H9 (cell line): ENCODE data around the gene ERBIN. TPM values are rescaled to one million over a fixed set of nuclear protein-coding genes. Genes with fewer than 3 reads are reported as not detected.

Experiments used
- DNase-seq: peaks from one replicate; pipeline ENCODE4 v3.0.0-alpha.2; 2017
- H2AFZ ChIP-seq: one replicate; pipeline ENCODE4 v1.6.1; 2013; ENCODE audit warnings: mild to moderate bottlenecking, low read length, control low read depth, moderate library complexity
- H2AK5ac ChIP-seq: 2 replicates; pipeline ENCODE4 v1.6.1; 2013; ENCODE audit warnings: low read length, control low read depth, mixed read lengths; ENCODE audit not compliant: insufficient read length
- H2BK120ac ChIP-seq: one replicate; pipeline ENCODE4 v1.6.1; 2013; ENCODE audit warnings: low read depth, mild to moderate bottlenecking, low read length, control low read depth, inconsistent platforms; ENCODE audit not compliant: poor library complexity, severe bottlenecking
- H2BK12ac ChIP-seq: 2 replicates; pipeline ENCODE4 v1.6.1; 2013; ENCODE audit warnings: low read length, control low read depth, mixed read lengths, low read depth; ENCODE audit not compliant: insufficient read length
- H2BK15ac ChIP-seq: 2 replicates; pipeline ENCODE4 v1.6.1; 2013; ENCODE audit warnings: low read depth, low read length, control low read depth
- H2BK20ac ChIP-seq: one replicate; pipeline ENCODE4 v1.6.1; 2013; ENCODE audit warnings: low read depth, mild to moderate bottlenecking, low read length, control low read depth, inconsistent platforms; ENCODE audit not compliant: poor library complexity, severe bottlenecking
- H2BK5ac ChIP-seq: 2 replicates; pipeline ENCODE4 v1.6.1; 2013; ENCODE audit warnings: low read length, control low read depth, mixed read lengths; ENCODE audit not compliant: insufficient read length
- H3K14ac ChIP-seq: 2 replicates; pipeline ENCODE4 v1.6.1; 2013; ENCODE audit warnings: low read length, control low read depth; ENCODE audit not compliant: insufficient read depth
- H3K18ac ChIP-seq: 2 replicates; pipeline ENCODE4 v1.6.1; 2013; ENCODE audit warnings: low read depth, mild to moderate bottlenecking, mixed read lengths, low read length, control low read depth; ENCODE audit not compliant: insufficient read length
- H3K23ac ChIP-seq: 2 replicates; pipeline ENCODE4 v1.6.1; 2013; ENCODE audit warnings: low read length, control low read depth, mixed read lengths, low read depth; ENCODE audit not compliant: insufficient read length
- H3K23me2 ChIP-seq: 2 replicates; pipeline ENCODE4 v1.6.1; 2013; ENCODE audit warnings: low read depth, mild to moderate bottlenecking, mixed read lengths, low read length, control low read depth; ENCODE audit not compliant: insufficient read length, poor library complexity, severe bottlenecking
- H3K27ac ChIP-seq: 2 replicates; pipeline ENCODE4 v1.5.1; 2013; ENCODE audit warnings: low read length, control low read depth, mixed read lengths, low read depth; ENCODE audit not compliant: insufficient read length
- H3K27me3 ChIP-seq: 2 replicates; pipeline ENCODE4 v1.6.1; 2013; ENCODE audit warnings: low read length, control low read depth, inconsistent platforms; ENCODE audit not compliant: insufficient read depth
- H3K4ac ChIP-seq: 2 replicates; pipeline ENCODE4 v1.6.1; 2013; ENCODE audit warnings: low read depth, mild to moderate bottlenecking, control low read depth, inconsistent platforms, low read length, moderate library complexity
- H3K4me1 ChIP-seq: 2 replicates; pipeline ENCODE4 v1.6.1; 2013; ENCODE audit warnings: low read length, control low read depth, inconsistent platforms; ENCODE audit not compliant: insufficient read depth
- H3K4me2 ChIP-seq: 2 replicates; pipeline ENCODE4 v1.6.1; 2013; ENCODE audit warnings: low read length, control low read depth, mixed read lengths; ENCODE audit not compliant: insufficient read length, insufficient read depth
- H3K56ac ChIP-seq: 2 replicates; pipeline ENCODE4 v1.6.1; 2013; ENCODE audit warnings: low read depth, mild to moderate bottlenecking, mixed read lengths, low read length, control low read depth; ENCODE audit not compliant: insufficient read length
- H3K79me1 ChIP-seq: 2 replicates; pipeline ENCODE4 v1.6.1; 2013; ENCODE audit warnings: low read depth, mild to moderate bottlenecking, moderate library complexity, low read length, control low read depth, inconsistent platforms; ENCODE audit not compliant: insufficient read depth, poor library complexity, severe bottlenecking
- H3K79me2 ChIP-seq: 2 replicates; pipeline ENCODE4 v1.6.1; 2013; ENCODE audit warnings: low read length, control low read depth, inconsistent platforms; ENCODE audit not compliant: insufficient read depth
- H3K9ac ChIP-seq: 2 replicates; pipeline ENCODE4 v1.6.1; 2013; ENCODE audit warnings: low read length, control low read depth, mixed read lengths; ENCODE audit not compliant: insufficient read length; ENCODE audit errors: extremely low read depth
- H3K9me3 ChIP-seq: one replicate; pipeline ENCODE4 v1.6.1; 2013; ENCODE audit warnings: low read depth, low read length, inconsistent platforms; ENCODE audit not compliant: control insufficient read depth
- H3T11ph ChIP-seq: one replicate; pipeline ENCODE4 v1.6.1; 2013; ENCODE audit warnings: mild to moderate bottlenecking, low read length, control low read depth, inconsistent platforms
- H4K20me1 ChIP-seq: one replicate; pipeline ENCODE4 v1.6.1; 2013; ENCODE audit not compliant: control insufficient read depth, insufficient read length, insufficient read depth
- H4K5ac ChIP-seq: 2 replicates; pipeline ENCODE4 v1.6.1; 2013; ENCODE audit warnings: low read depth, mild to moderate bottlenecking, mixed read lengths, low read length, control low read depth; ENCODE audit not compliant: insufficient read length
- H4K8ac ChIP-seq: replicated peaks from 2 replicates; pipeline ENCODE4 v1.6.1; 2013; ENCODE audit warnings: low read length, control low read depth, mixed read lengths, low read depth; ENCODE audit not compliant: insufficient read length
- H4K91ac ChIP-seq: 2 replicates; pipeline ENCODE4 v1.6.1; 2013; ENCODE audit warnings: low read depth, mild to moderate bottlenecking, moderate library complexity, mixed read lengths, low read length, control low read depth; ENCODE audit not compliant: insufficient read length
- H3K27ac Mint-ChIP-seq, 3 experiments: 2 replicates in 2 of 3; 3 replicates in 1 of 3; pipeline ENCODE4 v1.8.0; 2020 to 2021; ENCODE audit warnings: mixed read lengths in 3 of 3, mild to moderate bottlenecking in 1 of 3, moderate library complexity in 1 of 3
- H3K27me3 Mint-ChIP-seq: 2 replicates; pipeline ENCODE4 v1.8.0; 2021; ENCODE audit warnings: low read depth, mild to moderate bottlenecking, moderate library complexity, mixed read lengths
- H3K36me3 Mint-ChIP-seq, 3 experiments: 2 replicates in 2 of 3; 3 replicates in 1 of 3; pipeline ENCODE4 v1.8.0; 2020 to 2021; ENCODE audit warnings: low read depth in 3 of 3, mixed read lengths in 3 of 3; ENCODE audit not compliant: insufficient read depth in 1 of 3
- H3K4me1 Mint-ChIP-seq, 2 experiments: 2 replicates each; pipeline ENCODE4 v1.8.0; 2020; ENCODE audit warnings: mixed read lengths in 2 of 2
- H3K4me3 Mint-ChIP-seq, 2 experiments: 2 replicates in 1 of 2; 3 replicates in 1 of 2; pipeline ENCODE4 v1.8.0; 2020 to 2021; ENCODE audit warnings: mild to moderate bottlenecking in 2 of 2, mixed read lengths in 2 of 2, moderate library complexity in 1 of 2
- H3K9me3 Mint-ChIP-seq, 2 experiments: 2 replicates in 1 of 2; 3 replicates in 1 of 2; pipeline ENCODE4 v1.8.0; 2020; ENCODE audit warnings: mild to moderate bottlenecking in 2 of 2, mixed read lengths in 2 of 2, moderate library complexity in 1 of 2
- CTCF ChIP-seq: fragments of 200-600 bp; sonication (generic); conservative IDR thresholded peaks from 3 replicates; pipeline ENCODE4 v1.8.0; 2021; ENCODE audit warnings: antibody characterized with exemption, mild to moderate bottlenecking
- WGBS: extraction: QIAGEN DNeasy Blood & Tissue Kit; methylation state at CpG from one replicate; pipeline ENCODE4 v1.1.7; 2013; ENCODE audit warnings: missing lambda C conversion rate, low lambda C conversion rate, mixed read lengths; ENCODE audit not compliant: insufficient read length; ENCODE audit errors: extremely low coverage; 5-methylcytosine and 5-hydroxymethylcytosine counted together
- total RNA-seq: library from RNA; stranded (reverse); gene quantifications from 2 replicates; pipeline ENCODE4 v1.2.1, GENCODE V29; 2021

ERBIN gene
- total RNA-seq, 1 experiment from 2014 or later: 42.9 TPM

GRCh38 chr5:66118304-66118703, 191.9 kb downstream of the ERBIN start:
- peaks cover 0 to 3% of the 10 kb centered on the region in 2 experiments; a peak in 1 of 5 replicates for H3K9me3 Mint-ChIP-seq
- no peaks in the 10 kb centered on the region for H3K36me3 Mint-ChIP-seq
- no peak overlapping the region for H3T11ph ChIP-seq
- no peaks in the 10 kb centered on the region for H3K27me3 ChIP-seq
- H3K4me1 ChIP-seq: no peaks in the 10 kb centered on the region
- H3K23ac ChIP-seq: no peak overlapping the region
- no peaks in the 10 kb centered on the region for H3K4me1 Mint-ChIP-seq
- H3K56ac ChIP-seq: no peak overlapping the region
- H2BK20ac ChIP-seq: no peak overlapping the region
- WGBS: no CpG with 5 or more reads among the region's 4 CpGs
- H3K27ac Mint-ChIP-seq: no peak overlapping the region
- H3K23me2 ChIP-seq: no peaks in the 10 kb centered on the region
- no peak overlapping the region for H3K27ac ChIP-seq
- no peak overlapping the region for H3K9ac ChIP-seq
- no peak overlapping the region for H2BK15ac ChIP-seq
- no peak overlapping the region for H2BK120ac ChIP-seq
- H4K91ac ChIP-seq: no peak overlapping the region
- H3K79me2 ChIP-seq: no peaks in the 10 kb centered on the region
- H3K18ac ChIP-seq: no peak overlapping the region
- H2BK5ac ChIP-seq: no peak overlapping the region
- H3K9me3 ChIP-seq: no peaks in the 10 kb centered on the region
- no peaks in the 10 kb centered on the region; the same call in 1 of the 2 replicates for H3K27me3 Mint-ChIP-seq
- no peaks in the 10 kb centered on the region for H3K79me1 ChIP-seq
- H3K14ac ChIP-seq: no peak overlapping the region
- H3K4me3 Mint-ChIP-seq: no peak overlapping the region
- DNase-seq: no peak
- H4K5ac ChIP-seq: no peak overlapping the region
- TF ChIP-seq CTCF: no peak
- H4K20me1 ChIP-seq: no peaks in the 10 kb centered on the region
- no peak overlapping the region for H2BK12ac ChIP-seq
- H2AK5ac ChIP-seq: no peak overlapping the region
- no peak overlapping the region for H3K4ac ChIP-seq
- H2AFZ ChIP-seq: no peak overlapping the region
- no peak overlapping the region for H4K8ac ChIP-seq
- no peak overlapping the region for H3K4me2 ChIP-seq
